GM18868 (cell line): ENCODE data around the gene OR51B4.
"Not testable (repeated sequence)": the region's sequence is repeated elsewhere in the genome, so short reads cannot be mapped to it uniquely, and the experiment has no call there.

ENCODE experiments used
- ATAC-seq: cut with Tn5 transposase; IDR thresholded peaks from one replicate; pipeline ENCODE4 v1.9.1; 2021; ENCODE audit warnings: mild to moderate bottlenecking, moderate library complexity; ENCODE audit not compliant: unreplicated experiment

Gene OR51B4

DNA sequence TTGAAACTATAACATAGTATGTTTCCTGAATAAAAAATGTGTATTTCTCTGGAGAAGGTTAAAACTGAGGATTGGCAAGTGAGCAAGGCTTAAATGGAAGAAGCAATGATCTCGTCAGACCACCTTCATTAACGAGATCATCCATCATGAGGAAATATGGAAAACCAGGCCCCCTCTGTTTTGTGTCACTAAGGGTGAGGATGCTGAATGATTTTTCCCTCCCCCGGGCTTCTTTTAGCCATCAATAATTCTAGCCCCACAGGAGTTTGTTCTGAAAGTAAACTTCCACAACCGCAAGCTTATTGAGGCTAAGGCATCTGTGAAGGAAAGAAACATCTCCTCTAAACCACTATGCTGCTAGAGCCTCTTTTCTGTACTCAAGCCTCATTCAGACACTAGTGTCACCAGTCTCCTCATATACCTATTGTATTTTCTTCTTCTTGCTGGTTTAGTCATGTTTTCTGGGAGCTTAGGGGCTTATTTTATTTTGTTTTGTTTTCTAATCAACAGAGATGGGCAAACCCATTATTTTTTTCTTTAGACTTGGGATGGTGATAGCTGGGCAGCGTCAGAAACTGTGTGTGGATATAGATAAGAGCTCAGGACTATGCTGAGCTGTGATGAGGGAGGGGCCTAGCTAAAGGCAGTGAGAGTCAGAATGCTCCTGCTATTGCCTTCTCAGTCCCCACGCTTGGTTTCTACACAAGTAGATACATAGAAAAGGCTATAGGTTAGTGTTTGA lies 26.2 kb downstream of the OR51B4 start:
- ATAC-seq: no peak

GRCh38 chr11:5274395-5274794 lies 27.4 kb downstream of the OR51B4 start:
- no peak for ATAC-seq

GRCh38 chr11:5272395-5273017 lies 29.2 kb downstream of the OR51B4 start:
- no peak for ATAC-seq

GRCh38 chr11:5269715-5270147 lies 32.0 kb downstream of the OR51B4 start, which contains the start of gene HBE1:
TSS of gene HBE1 (minus strand) at chr11:5269945. CDS start at chr11:5269890, 55 bp downstream.
- no peak for ATAC-seq

DNA sequence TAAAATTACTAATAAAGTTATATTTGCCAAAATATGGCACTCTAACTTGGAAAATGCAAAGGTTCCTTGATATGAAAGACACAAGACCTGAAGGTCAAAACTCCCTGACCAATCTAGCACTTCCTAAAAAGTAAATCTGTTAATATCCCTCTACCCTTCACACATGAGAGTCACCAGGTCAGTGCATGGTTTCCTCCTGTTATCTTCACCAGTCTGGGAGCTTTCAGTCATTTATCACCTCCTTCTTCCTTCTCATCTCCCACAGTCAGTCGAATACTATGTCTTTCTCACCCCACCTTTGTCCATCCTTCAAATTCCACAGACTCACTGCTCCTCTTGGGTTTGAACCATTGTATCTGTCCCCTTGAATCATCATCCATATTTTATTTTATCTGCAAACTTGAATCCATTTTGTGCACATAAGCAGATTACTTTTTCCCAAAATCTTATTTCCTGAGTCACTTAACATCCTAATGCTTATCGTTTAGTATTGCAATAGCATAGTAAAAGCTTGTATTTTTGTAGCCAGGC lies 34.6 kb downstream of the OR51B4 start:
- no peak for ATAC-seq

GRCh38 chr11:5266609-5267008 lies 35.1 kb downstream of the OR51B4 start:
- no peak for ATAC-seq

DNA sequence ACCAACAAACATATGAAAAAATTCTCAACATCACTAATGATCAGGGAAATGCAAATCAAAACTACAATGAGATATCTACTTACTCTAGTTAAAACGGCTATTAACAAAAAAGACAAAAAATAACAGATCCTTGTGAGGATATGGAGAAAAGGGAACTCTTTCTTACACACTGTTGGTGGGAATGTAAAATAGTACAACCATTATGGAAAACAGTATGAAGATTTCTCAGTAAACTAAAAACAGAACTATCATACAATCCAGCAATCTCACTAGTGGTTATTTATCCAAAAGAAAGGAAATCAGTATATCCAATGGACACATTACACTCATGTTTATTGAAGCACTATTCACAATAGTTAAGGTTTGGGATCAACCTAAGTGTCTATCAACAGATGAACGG lies 35.9 kb downstream of the OR51B4 start:
- no peak for ATAC-seq

- ATAC-seq: no peak
Observed at GRCh38 chr11:5258543-5259262, 43.0 kb downstream of the OR51B4 start.

DNA sequence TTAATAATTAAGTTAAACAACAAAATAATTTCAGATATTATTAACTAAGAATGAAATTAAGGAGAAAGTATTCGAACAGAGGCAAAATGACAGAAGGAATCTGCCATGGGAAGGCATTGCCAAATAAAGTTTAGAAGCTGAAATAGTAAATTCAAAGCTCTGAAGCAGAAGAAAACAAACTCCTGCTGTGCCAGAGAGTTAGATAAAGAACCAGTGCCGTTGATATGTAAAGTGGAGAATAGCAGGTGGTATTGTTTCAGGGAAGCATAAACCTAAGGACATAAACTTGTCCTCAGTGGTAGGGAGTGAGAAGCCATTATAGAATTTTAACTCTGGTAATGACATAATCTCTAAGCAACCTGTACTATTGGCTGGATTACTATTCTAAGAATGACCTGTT lies 44.5 kb downstream of the OR51B4 start:
- ATAC-seq: no peak

DNA sequence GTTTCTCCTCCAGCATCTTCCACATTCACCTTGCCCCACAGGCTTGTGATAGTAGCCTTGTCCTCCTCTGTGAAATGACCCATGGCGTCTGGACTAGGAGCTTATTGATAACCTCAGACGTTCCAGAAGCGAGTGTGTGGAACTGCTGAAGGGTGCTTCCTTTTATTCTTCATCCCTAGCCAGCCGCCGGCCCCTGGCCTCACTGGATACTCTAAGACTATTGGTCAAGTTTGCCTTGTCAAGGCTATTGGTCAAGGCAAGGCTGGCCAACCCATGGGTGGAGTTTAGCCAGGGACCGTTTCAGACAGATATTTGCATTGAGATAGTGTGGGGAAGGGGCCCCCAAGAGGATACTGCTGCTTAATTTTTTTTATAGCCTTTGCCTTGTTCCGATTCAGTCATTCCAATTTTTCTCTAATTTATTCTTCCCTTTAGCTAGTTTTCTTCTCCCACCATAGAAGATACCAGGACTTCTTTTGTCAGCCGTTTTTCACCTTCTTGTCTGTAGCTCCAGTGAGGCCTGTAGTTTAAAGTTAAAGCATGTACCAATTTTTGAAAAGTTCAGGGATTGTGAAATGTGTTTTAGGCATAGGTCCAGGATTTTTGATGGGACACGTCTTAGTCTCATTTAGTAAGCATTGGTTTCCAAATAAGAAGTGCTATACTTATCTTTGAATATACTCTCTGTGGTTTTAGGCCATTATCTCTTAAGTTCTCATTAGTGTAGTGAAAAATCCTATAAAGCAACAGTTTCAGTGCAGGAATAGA lies 46.9 kb downstream of the OR51B4 start, which contains the start of gene HBG2:
TSS of gene HBG2 (minus strand) at position 136 of the 768 bp plus-strand sequence. CDS start at position 83, 53 bp downstream.
- ATAC-seq: not testable (repeated sequence)

GRCh38 chr11:5254023-5254422 lies 47.7 kb downstream of the OR51B4 start:
- ATAC-seq: not testable (repeated sequence)

GRCh38 chr11:5253440-5253839 lies 48.3 kb downstream of the OR51B4 start:
- not testable (repeated sequence) for ATAC-seq

- no peak for ATAC-seq
Observed at GRCh38 chr11:5252919-5253265, 48.9 kb downstream of the OR51B4 start.

- ATAC-seq: no peak
Observed at GRCh38 chr11:5252192-5252918, 49.4 kb downstream of the OR51B4 start.

- no peak for ATAC-seq
Observed at GRCh38 chr11:5251746-5252145, 50.0 kb downstream of the OR51B4 start.
